Liver (tissue), 3 donors: ENCODE results near the gene UBR4.

Source experiments
- CTCF ChIP-seq: fragments of 150-350 bp; IDR thresholded peaks from 2 replicates; pipeline ENCODE4 v1.5.1; 2017; ENCODE audit warnings: improper control_type of control experiment, low read depth, low read length; ENCODE audit not compliant: missing input control
- EGR1 ChIP-seq, 2 donors: IDR thresholded peaks; 2 replicates each; pipeline ENCODE4 v1.6.1; 2016 to 2018; ENCODE audit warnings: antibody characterized with exemption in 2 of 2, low read depth in 2 of 2
- GABPA ChIP-seq, 2 donors: IDR thresholded peaks in 1 of 2; conservative IDR thresholded peaks in 1 of 2; 2 replicates each; pipeline ENCODE4 v1.6.1; 2016; ENCODE audit warnings: antibody characterized with exemption in 2 of 2, mild to moderate bottlenecking in 1 of 2, moderate library complexity in 1 of 2
- JUND ChIP-seq, 2 donors: IDR thresholded peaks; 2 replicates each; pipeline ENCODE4 v1.6.1; 2016; ENCODE audit warnings: antibody characterized with exemption in 2 of 2
- MAX ChIP-seq: IDR thresholded peaks from 2 replicates; pipeline ENCODE4 v1.6.1; 2016; ENCODE audit warnings: antibody characterized with exemption
- REST ChIP-seq: IDR thresholded peaks from 2 replicates; pipeline ENCODE4 v1.6.1; 2016; ENCODE audit warnings: antibody characterized with exemption, mild to moderate bottlenecking
- RXRA ChIP-seq, 2 donors: IDR thresholded peaks; 2 replicates each; pipeline ENCODE4 v1.6.1; 2017 to 2018; ENCODE audit warnings: antibody characterized with exemption in 2 of 2, mild to moderate bottlenecking in 1 of 2
- YY1 ChIP-seq: IDR thresholded peaks from 2 replicates; pipeline ENCODE4 v1.6.1; 2016; ENCODE audit warnings: antibody characterized with exemption, mild to moderate bottlenecking
- TF ChIP-seq, protein P1 (sequence below): IDR thresholded peaks from 2 replicates; pipeline ENCODE4 v1.6.1; 2016; ENCODE audit warnings: antibody characterized with exemption
- donor health status: healthy.
- donor health status: healthy.

GRCh38 chr1:19028546-19029129, 181.4 kb downstream of the UBR4 start:
- TF ChIP-seq YY1 (no peak), REST (no peak), EGR1 (IDR thresholded peaks at IDR 0.05; ENCODE audit: low read depth in 2 of 2) (no peak), CTCF (no peak), MAX (no peak), GABPA (IDR thresholded peaks at IDR 0.05 in 1 of 2, conservative IDR thresholded peaks at IDR 0.05 in 1 of 2) (no peak), JUND (IDR thresholded peaks at IDR 0.05) (no peak), RXRA (IDR thresholded peaks at IDR 0.05) (no peak)
- TF ChIP-seq, protein P1, sequence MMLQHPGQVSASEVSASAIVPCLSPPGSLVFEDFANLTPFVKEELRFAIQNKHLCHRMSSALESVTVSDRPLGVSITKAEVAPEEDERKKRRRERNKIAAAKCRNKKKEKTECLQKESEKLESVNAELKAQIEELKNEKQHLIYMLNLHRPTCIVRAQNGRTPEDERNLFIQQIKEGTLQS: no peak
